SH-SY5Y (cell line): ENCODE data around the gene MRGPRX1.

ENCODE experiments used
- GATA2 ChIP-seq: IDR thresholded peaks from 2 replicates; pipeline ENCODE4 v1.6.1; 2011; ENCODE audit warnings: mild to moderate bottlenecking, low read depth, low read length
- GATA3 ChIP-seq: IDR thresholded peaks from 2 replicates; pipeline ENCODE4 v1.6.1; 2011; ENCODE audit warnings: low read depth, mild to moderate bottlenecking, low read length, moderate library complexity

Gene MRGPRX1

GRCh38 chr11:18939314-18939713 lies at the start of gene MRGPRX1:
MRGPRX1 (minus strand) TSS chr11:18939414; CDS start chr11:18934784, 4,630 bp downstream.
- no peak for TF ChIP-seq GATA3
- no peak for TF ChIP-seq GATA2

- TF ChIP-seq GATA2 (no peak), GATA3 (no peak)
These were observed 48.4 kb upstream of the MRGPRX1 start for GRCh38 chr11:18987454-18988231.

- TF ChIP-seq GATA2 (no peak), GATA3 (no peak)
These were observed 47.5 kb upstream of the MRGPRX1 start for GRCh38 chr11:18986744-18987143.

- no peak for TF ChIP-seq GATA2
- TF ChIP-seq GATA3, result no peak
These were observed 42.7 kb upstream of the MRGPRX1 start for GRCh38 chr11:18981897-18982296.

- no peak for TF ChIP-seq GATA3
These were observed 35.0 kb upstream of the MRGPRX1 start for GRCh38 chr11:18974192-18974591.

GRCh38 chr11:18972336-18972735 lies 33.1 kb upstream of the MRGPRX1 start:
- no peak for TF ChIP-seq GATA3
- TF ChIP-seq GATA2, result no peak

- no peak for TF ChIP-seq GATA2
- no peak for TF ChIP-seq GATA3
These were observed 30.5 kb upstream of the MRGPRX1 start for GRCh38 chr11:18969720-18970119.

GRCh38 chr11:18958221-18958910 lies 19.2 kb upstream of the MRGPRX1 start:
- TF ChIP-seq GATA3 (no peak), GATA2 (no peak)

- no peak for TF ChIP-seq GATA2
These were observed 17.4 kb upstream of the MRGPRX1 start for GRCh38 chr11:18956630-18957029.

GRCh38 chr11:18936002-18936673 lies 3.1 kb downstream of the MRGPRX1 start:
- TF ChIP-seq GATA3 (no peak), GATA2 (no peak)

- no peak for TF ChIP-seq GATA3
- TF ChIP-seq GATA2, result no peak
These were observed 4.9 kb downstream of the MRGPRX1 start for GRCh38 chr11:18934195-18934814.

GRCh38 chr11:18927550-18928322 lies 11.5 kb downstream of the MRGPRX1 start:
- no peak for TF ChIP-seq GATA2
- no peak for TF ChIP-seq GATA3

GRCh38 chr11:18912883-18913282 lies 26.3 kb downstream of the MRGPRX1 start:
- TF ChIP-seq GATA3 (no peak), GATA2 (no peak)
